HFF-Myc (cell line): ENCODE data around the gene TACO1.

Experiments used
- DNase-seq: peaks from one replicate; pipeline ENCODE4 v3.0.0-alpha.2; 2011; ENCODE audit warnings: low read depth; ENCODE audit errors: extremely low read depth
- H3K4me3 ChIP-seq: replicated peaks from 2 replicates; pipeline ENCODE4 v1.5.1; 2011; ENCODE audit warnings: low read depth, mild to moderate bottlenecking, control low read depth, low read length
- TF ChIP-seq, protein P1 (sequence below): IDR thresholded peaks from 2 replicates; pipeline ENCODE4 v1.5.1; 2012; ENCODE audit warnings: mild to moderate bottlenecking, low read depth, low read length, control low read depth; ENCODE audit errors: missing control alignments

The TACO1 gene

DNA sequence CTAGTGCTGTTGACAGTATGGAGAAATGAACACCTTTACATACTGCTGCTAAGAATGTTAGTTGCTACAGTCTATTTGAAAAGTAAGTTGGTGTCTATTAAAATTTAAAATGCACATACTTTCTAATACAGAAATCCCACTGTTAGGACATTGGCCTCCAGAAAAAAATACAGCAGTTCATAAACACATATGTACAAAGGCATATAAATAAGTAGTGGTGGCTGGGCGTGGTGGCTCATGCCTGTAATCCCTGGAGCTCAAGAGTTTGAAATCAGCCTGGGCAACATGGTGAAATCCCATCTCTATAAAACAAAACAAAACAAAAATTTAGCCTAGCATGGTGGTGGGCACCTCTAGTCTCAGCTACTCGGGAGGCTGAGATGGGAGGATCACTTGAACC is 37.4 kb upstream of the TACO1 start:
- TF ChIP-seq, protein P1, sequence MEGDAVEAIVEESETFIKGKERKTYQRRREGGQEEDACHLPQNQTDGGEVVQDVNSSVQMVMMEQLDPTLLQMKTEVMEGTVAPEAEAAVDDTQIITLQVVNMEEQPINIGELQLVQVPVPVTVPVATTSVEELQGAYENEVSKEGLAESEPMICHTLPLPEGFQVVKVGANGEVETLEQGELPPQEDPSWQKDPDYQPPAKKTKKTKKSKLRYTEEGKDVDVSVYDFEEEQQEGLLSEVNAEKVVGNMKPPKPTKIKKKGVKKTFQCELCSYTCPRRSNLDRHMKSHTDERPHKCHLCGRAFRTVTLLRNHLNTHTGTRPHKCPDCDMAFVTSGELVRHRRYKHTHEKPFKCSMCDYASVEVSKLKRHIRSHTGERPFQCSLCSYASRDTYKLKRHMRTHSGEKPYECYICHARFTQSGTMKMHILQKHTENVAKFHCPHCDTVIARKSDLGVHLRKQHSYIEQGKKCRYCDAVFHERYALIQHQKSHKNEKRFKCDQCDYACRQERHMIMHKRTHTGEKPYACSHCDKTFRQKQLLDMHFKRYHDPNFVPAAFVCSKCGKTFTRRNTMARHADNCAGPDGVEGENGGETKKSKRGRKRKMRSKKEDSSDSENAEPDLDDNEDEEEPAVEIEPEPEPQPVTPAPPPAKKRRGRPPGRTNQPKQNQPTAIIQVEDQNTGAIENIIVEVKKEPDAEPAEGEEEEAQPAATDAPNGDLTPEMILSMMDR = no peak
- no peak for DNase-seq
- H3K4me3 ChIP-seq = no peak overlapping the region

- no peak for DNase-seq
- H3K4me3 ChIP-seq = no peak overlapping the region
- TF ChIP-seq, protein P1 = no peak
Observed at GRCh38 chr17:63564562-63564961, 36.1 kb upstream of the TACO1 start.

GRCh38 chr17:63567229-63567628 is 33.5 kb upstream of the TACO1 start:
- no peak overlapping the region for H3K4me3 ChIP-seq
- TF ChIP-seq, protein P1 = no peak
- DNase-seq = no peak

GRCh38 chr17:63568563-63568962 is 32.1 kb upstream of the TACO1 start:
- TF ChIP-seq, protein P1 = no peak
- DNase-seq = no peak
- H3K4me3 ChIP-seq = no peak overlapping the region

DNA sequence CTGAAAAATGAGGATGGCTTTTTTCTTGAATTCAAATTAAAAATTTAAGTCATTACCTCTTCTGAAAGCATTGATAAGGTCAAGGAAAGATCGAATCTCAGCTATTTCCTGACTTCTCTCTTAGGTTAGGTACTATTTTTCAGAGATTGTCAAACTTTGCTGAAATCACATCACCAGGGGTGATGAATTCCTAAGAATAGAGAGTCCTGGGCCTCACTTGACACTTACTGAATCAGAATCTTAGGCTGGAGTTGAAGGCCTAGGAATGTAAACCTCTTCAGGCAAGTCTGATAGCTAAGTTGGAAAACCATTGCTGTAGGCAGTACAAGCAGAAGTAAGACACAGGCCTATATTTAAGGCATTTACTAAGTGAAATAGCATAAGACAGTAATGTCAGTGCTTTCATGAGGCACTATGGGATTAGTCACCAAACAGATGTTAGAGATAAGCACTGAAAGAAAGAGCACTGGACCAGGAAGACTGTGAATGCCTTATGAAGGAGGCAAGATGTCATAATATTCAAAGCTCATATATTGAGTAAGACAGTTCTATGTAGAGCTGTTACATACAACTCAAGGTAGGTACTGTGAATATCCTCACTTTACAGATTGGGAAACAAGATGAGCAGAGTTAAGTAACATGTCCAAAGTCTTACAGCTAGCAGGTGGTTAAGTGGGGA is 28.9 kb upstream of the TACO1 start:
- TF ChIP-seq, protein P1 = no peak
- peak; percentile 46 for DNase-seq
- no peak overlapping the region for H3K4me3 ChIP-seq

GRCh38 chr17:63573634-63574033 is 27.1 kb upstream of the TACO1 start:
- TF ChIP-seq, protein P1 = peak; percentile 38
- no peak overlapping the region for H3K4me3 ChIP-seq
- no peak for DNase-seq
